Measurements from ENCODE around the gene C1orf53.

The C1orf53 gene

GRCh38 chr1:197921235-197922069, 19.0 kb downstream of the C1orf53 start:
- TF ChIP-seq MAX (IDR thresholded peaks at IDR 0.05) = no peak
- TF ChIP-seq RAD21 (IDR thresholded peaks at IDR 0.05; ENCODE audit: low read depth) = no peak
- no peak for TF ChIP-seq FOXM1 (IDR thresholded peaks at IDR 0.05; ENCODE audit: borderline replicate concordance, low read depth)
- no peak for TF ChIP-seq TAF1 (IDR thresholded peaks at IDR 0.05; ENCODE audit: low read depth)
- TF ChIP-seq EP300 (IDR thresholded peaks at IDR 0.05; ENCODE audit: borderline replicate concordance) = no peak
- no peak for TF ChIP-seq ZBTB7A (IDR thresholded peaks at IDR 0.05; ENCODE audit: low read depth)
- no peak for TF ChIP-seq YY1 (IDR thresholded peaks at IDR 0.05; ENCODE audit: low read depth)
- no peak for TF ChIP-seq USF1 (IDR thresholded peaks at IDR 0.05)
- TF ChIP-seq REST (IDR thresholded peaks at IDR 0.05; ENCODE audit: low read depth) = no peak
- TF ChIP-seq TEAD4 (IDR thresholded peaks at IDR 0.05) = no peak
- TF ChIP-seq CEBPB (IDR thresholded peaks at IDR 0.05) = no peak
- TF ChIP-seq NFIC (IDR thresholded peaks at IDR 0.05) = no peak
- TF ChIP-seq CREB1 (IDR thresholded peaks at IDR 0.05; ENCODE audit: low read depth) = no peak

DNA sequence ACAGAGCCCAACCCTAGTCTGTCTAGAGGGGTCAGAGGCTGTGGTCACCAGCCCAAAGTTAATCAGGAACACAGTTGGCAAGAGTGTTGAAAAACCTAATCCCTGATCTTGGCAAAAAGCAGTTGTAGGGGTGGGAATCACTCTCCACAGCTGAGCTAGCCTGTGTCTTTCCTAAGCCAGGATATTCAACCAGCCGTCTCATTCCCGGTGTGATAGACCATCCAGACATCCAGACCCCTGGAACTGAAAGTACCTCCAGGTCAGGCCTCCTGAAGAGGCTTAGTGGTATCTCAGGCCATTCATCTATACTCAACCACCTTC, 19.6 kb downstream of the C1orf53 start:
- TF ChIP-seq ZBTB7A (IDR thresholded peaks at IDR 0.05; ENCODE audit: low read depth) = no peak
- no peak for TF ChIP-seq EGR1 (IDR thresholded peaks at IDR 0.05)
- TF ChIP-seq TAF1 (IDR thresholded peaks at IDR 0.05; ENCODE audit: low read depth) = no peak
- TF ChIP-seq EP300 (IDR thresholded peaks at IDR 0.05; ENCODE audit: borderline replicate concordance) = no peak
- no peak for TF ChIP-seq USF1 (IDR thresholded peaks at IDR 0.05)
- TF ChIP-seq FOXM1 (IDR thresholded peaks at IDR 0.05; ENCODE audit: borderline replicate concordance, low read depth) = no peak
- no peak for TF ChIP-seq CEBPB (IDR thresholded peaks at IDR 0.05)
- no peak for TF ChIP-seq NFIC (IDR thresholded peaks at IDR 0.05)
- TF ChIP-seq MAX (IDR thresholded peaks at IDR 0.05) = no peak
- no peak for TF ChIP-seq CREB1 (IDR thresholded peaks at IDR 0.05; ENCODE audit: low read depth)
- TF ChIP-seq REST (IDR thresholded peaks at IDR 0.05; ENCODE audit: low read depth) = no peak
- no peak for TF ChIP-seq TCF12 (IDR thresholded peaks at IDR 0.05; ENCODE audit: low read depth)

GRCh38 chr1:197923038-197923437, 20.6 kb downstream of the C1orf53 start:
- TF ChIP-seq EP300 (IDR thresholded peaks at IDR 0.05; ENCODE audit: borderline replicate concordance) (no peak), USF1 (IDR thresholded peaks at IDR 0.05) (no peak), TEAD4 (IDR thresholded peaks at IDR 0.05) (no peak), CEBPB (IDR thresholded peaks at IDR 0.05) (no peak), EGR1 (IDR thresholded peaks at IDR 0.05) (no peak), CREB1 (IDR thresholded peaks at IDR 0.05; ENCODE audit: low read depth) (no peak), NFIC (IDR thresholded peaks at IDR 0.05) (no peak), RAD21 (IDR thresholded peaks at IDR 0.05; ENCODE audit: low read depth) (no peak)

DNA sequence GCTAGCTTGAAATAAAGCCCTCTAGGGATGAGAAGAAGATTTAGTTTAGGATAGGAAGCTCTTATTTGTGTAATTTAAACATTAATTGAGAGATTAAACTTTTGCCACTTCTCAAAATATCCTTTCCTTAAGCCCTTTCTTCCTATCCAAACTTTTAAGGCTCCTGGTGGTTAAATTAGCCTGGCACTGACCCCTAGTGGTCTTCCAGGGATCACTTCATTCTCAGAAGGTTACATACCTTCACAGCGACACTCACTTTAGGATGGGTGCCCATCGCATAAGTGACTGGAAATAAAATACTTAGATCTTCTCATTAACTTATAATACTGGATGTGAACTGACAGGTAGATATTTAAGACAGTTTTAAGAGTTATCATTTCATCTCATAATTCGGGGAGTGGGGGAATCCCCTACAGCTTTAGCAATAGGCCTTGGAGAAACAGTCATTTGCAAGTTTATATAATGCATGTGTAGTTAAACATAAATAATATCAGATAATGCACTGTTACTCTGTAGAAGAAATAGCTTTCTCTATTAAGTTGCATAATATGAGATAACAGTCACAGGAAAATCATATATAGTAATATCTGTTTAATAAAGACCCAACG, 22.2 kb downstream of the C1orf53 start:
- TF ChIP-seq ZBTB7A (IDR thresholded peaks at IDR 0.05; ENCODE audit: low read depth) = no peak
- peak; percentile 87 for TF ChIP-seq RAD21 (IDR thresholded peaks at IDR 0.05; ENCODE audit: low read depth)

- TF ChIP-seq CREB1 (IDR thresholded peaks at IDR 0.05; ENCODE audit: low read depth) = no peak
- no peak for TF ChIP-seq TCF12 (IDR thresholded peaks at IDR 0.05; ENCODE audit: low read depth)
- no peak for TF ChIP-seq REST (IDR thresholded peaks at IDR 0.05; ENCODE audit: low read depth)
- no peak for TF ChIP-seq NFIC (IDR thresholded peaks at IDR 0.05)
- TF ChIP-seq ZBTB7A (IDR thresholded peaks at IDR 0.05; ENCODE audit: low read depth) = no peak
- TF ChIP-seq YY1 (IDR thresholded peaks at IDR 0.05; ENCODE audit: low read depth) = no peak
- no peak for TF ChIP-seq MAX (IDR thresholded peaks at IDR 0.05)
- no peak for TF ChIP-seq EP300 (IDR thresholded peaks at IDR 0.05; ENCODE audit: borderline replicate concordance)
- TF ChIP-seq EGR1 (IDR thresholded peaks at IDR 0.05) = no peak
- no peak for TF ChIP-seq FOXM1 (IDR thresholded peaks at IDR 0.05; ENCODE audit: borderline replicate concordance, low read depth)
- TF ChIP-seq TEAD4 (IDR thresholded peaks at IDR 0.05) = no peak
- no peak for TF ChIP-seq TAF1 (IDR thresholded peaks at IDR 0.05; ENCODE audit: low read depth)
These were observed 25.7 kb downstream of the C1orf53 start for GRCh38 chr1:197927908-197928665.
